A549 treated with Hydrocortisone at 1 μM for 4 hours (cell line): Measurements from ENCODE around the gene BMPER. TPM values are rescaled to one million over a fixed set of nuclear protein-coding genes. Genes with fewer than 3 reads are reported as not detected.

Experiments used
- total RNA-seq: library from RNA; stranded (reverse); fragments of 200-300 nt; extraction: Qiagen RNA extraction; gene quantifications from 5 replicates; pipeline ENCODE4 v1.2.3, GENCODE V29; 2022

Gene BMPER
- total RNA-seq: 4.2 to 8.5 TPM (median 4.4 TPM) in 5 replicates

DNA sequence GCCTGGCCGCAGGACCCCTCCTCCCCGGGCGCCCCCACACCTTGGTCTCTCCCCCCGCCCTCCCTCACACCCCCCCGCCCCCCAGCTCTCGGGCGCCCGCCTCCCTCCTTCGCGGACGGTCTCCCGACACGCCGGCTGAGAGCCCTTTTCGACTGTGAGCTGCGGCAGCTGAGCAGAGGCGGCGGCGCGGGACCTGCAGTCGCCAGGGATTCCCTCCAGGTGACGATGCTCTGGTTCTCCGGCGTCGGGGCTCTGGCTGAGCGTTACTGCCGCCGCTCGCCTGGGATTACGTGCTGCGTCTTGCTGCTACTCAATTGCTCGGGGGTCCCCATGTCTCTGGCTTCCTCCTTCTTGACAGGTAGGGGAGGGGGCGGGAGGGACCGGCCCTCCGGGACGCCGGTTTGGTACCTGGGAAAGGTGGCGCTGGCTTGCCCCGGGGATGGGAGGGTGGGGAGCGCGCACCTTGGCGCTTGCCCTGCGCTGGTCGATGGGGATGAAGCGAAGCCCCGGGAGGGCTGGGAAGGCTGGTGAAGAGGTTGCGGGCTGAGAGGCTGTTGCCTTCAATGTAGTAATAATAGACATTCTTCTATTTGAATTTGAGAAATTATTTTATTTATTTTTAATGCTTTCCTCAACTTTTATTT, at the start of gene BMPER:
Gene BMPER (plus strand): TSS at position 151 of the 644 bp plus-strand sequence. CDS start 75 bp downstream, at position 226.

